ENCODE measurements around the gene NAP1L5.

GRCh38 chr4:88693792-88694191 lies 3.8 kb downstream of the NAP1L5 start:
- no peak for TF ChIP-seq CTCF (IDR thresholded peaks at IDR 0.05; ENCODE audit: insufficient read depth, low read length, poor library complexity, severe bottlenecking)
- no peak for TF ChIP-seq EZH2phosphoT487 (conservative IDR thresholded peaks at IDR 0.05; ENCODE audit: low read length)
